Measurements from ENCODE around the gene ZRANB3. TPM values are rescaled to one million over a fixed set of nuclear protein-coding genes. Genes with fewer than 3 reads are reported as not detected.
"Not testable (repeated sequence)": the region's sequence is repeated elsewhere in the genome, so short reads cannot be mapped to it uniquely, and the experiment has no call there.

ZRANB3 gene
- polyA plus RNA-seq, 4 donors, result 8.3 to 10.1 (median 9.1) TPM

GRCh38 chr2:135094508-135094907 is 436.5 kb downstream of the ZRANB3 start:
- no peak for DNase-seq (ENCODE audit: low read depth in 4 of 4, low spot score in 3 of 4)

GRCh38 chr2:135093670-135094330 is 437.2 kb downstream of the ZRANB3 start:
- no peak for DNase-seq (ENCODE audit: low read depth in 4 of 4, low spot score in 3 of 4)

GRCh38 chr2:135093193-135093592 is 437.8 kb downstream of the ZRANB3 start:
- DNase-seq (ENCODE audit: low read depth in 4 of 4, low spot score in 3 of 4), result no peak

- DNase-seq (ENCODE audit: low read depth in 4 of 4, low spot score in 3 of 4), result no peak
Measured at GRCh38 chr2:135091681-135092080, 439.3 kb downstream of the ZRANB3 start.

GRCh38 chr2:135089597-135089996 is 441.4 kb downstream of the ZRANB3 start:
- not testable (repeated sequence) for DNase-seq (ENCODE audit: low read depth in 4 of 4, low spot score in 3 of 4)

Other genes with a start within 250 kb of the ZRANB3 start
- 10 to 100 TPM; 30.5 to 43.7 (median 35.6) TPM for gene R3HDM1, start 266 bp upstream of the ZRANB3 start, polyA plus RNA-seq (ENCODE audit: insufficient read length in 4 of 4)
- 100 to 1,000 TPM; 139 to 180 (median 166) TPM for gene UBXN4, start 210.6 kb upstream of the ZRANB3 start, polyA plus RNA-seq (ENCODE audit: insufficient read length in 4 of 4)

Data from right renal pelvis (tissue), 4 donors.